Cardiac muscle cell (in vitro differentiated cells and primary cell): Measurements from ENCODE around the gene PAK6. TPM values are rescaled to one million over a fixed set of nuclear protein-coding genes. Genes with fewer than 3 reads are reported as not detected.
A peak's percentile ranks its signal among the peaks of the same experiment; 100 is the strongest.

ENCODE experiments used
- DNase-seq, 2 donors: peaks; one replicate each; pipeline versions ENCODE4 v3.0.0 to v3.0.0-alpha.2; 2010 to 2017; ENCODE audit warnings: low read depth in 1 of 2, low spot score in 1 of 2
- H3K27ac ChIP-seq: fragments of 200-600 bp; sonication (generic); 2 replicates; pipeline ENCODE4 v1.5.1; 2016
- H3K27me3 ChIP-seq: fragments of 200-600 bp; sonication (generic); 2 replicates; pipeline ENCODE4 v1.6.0; 2016; ENCODE audit warnings: control low read depth
- H3K36me3 ChIP-seq: fragments of 200-600 bp; sonication (generic); 2 replicates; pipeline ENCODE4 v1.5.1; 2016; ENCODE audit warnings: control low read depth
- H3K4me1 ChIP-seq: fragments of 200-600 bp; sonication (generic); 2 replicates; pipeline ENCODE4 v1.8.1; 2017; ENCODE audit warnings: low read depth, mild to moderate bottlenecking, mixed run types
- H3K4me3 ChIP-seq: fragments of 200-600 bp; sonication (generic); 2 replicates; pipeline ENCODE4 v1.5.1; 2016; ENCODE audit warnings: mild to moderate bottlenecking
- H3K9me3 ChIP-seq: fragments of 200-600 bp; sonication (generic); 2 replicates; pipeline ENCODE4 v1.5.1; 2017; ENCODE audit warnings: low read depth, mild to moderate bottlenecking, control low read depth
- CTCF ChIP-seq: IDR thresholded peaks from 2 replicates; pipeline ENCODE4 v1.5.1; 2012; ENCODE audit warnings: low read depth, mild to moderate bottlenecking, low read length
- polyA plus RNA-seq: library from polyadenylated mRNA; unstranded; fragments of >200 nt; fragmentation: Nextera tagmentation; extraction: Ambion mirVana; gene quantifications from 2 replicates; pipeline ENCODE4 v1.2.1, GENCODE V29; 2016
- total RNA-seq: library from RNA; depleted of rRNA; stranded (reverse); fragments of >200 nt; gene quantifications from 2 replicates; pipeline ENCODE4 v1.2.3, GENCODE V29; 2016

Gene PAK6
- total and polyA plus RNA-seq, 2 experiments from 2014 or later: 4.2 to 18.7 TPM

DNA sequence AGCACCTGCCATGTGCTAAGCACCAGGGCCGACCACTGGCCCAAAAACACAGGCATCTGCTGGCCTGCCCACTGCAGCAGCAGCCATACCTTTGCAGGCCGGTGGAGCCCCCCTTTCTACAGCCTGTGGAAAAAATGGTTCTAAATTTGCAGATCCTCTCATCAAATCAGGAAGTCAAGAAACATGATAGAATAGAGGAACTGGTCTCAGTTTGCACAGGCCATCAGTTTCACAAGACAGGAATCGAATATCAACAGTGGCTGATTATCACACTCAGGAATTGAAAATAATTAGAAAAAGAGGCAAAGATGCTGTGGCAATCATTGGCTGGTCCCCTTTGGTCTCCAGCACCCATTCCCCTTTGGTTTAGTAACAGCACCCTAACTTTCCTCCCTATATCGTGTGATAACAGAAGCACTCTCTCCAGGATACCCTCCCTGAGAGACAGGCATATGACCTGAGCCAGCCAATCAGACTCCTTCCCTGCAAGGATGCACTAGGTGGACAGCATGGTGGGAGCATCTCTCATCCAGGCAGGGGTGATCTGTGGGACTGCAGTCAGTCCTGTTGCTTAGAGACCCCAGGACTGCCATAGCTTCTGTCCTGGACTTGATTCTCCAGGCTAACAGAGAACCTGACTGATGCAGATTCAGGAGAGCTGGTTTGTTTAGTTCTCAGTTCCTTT, 3.5 kb upstream of the PAK6 start:
- no peak overlapping the region for H3K4me3 ChIP-seq
- H3K27me3 ChIP-seq: no peaks in the 10 kb centered on the region
- peaks cover 17% of the 10 kb centered on the region for H3K4me1 ChIP-seq
- H3K27ac ChIP-seq: no peak overlapping the region
- H3K36me3 ChIP-seq: no peaks in the 10 kb centered on the region
- no peak for TF ChIP-seq CTCF
- no peak for DNase-seq
- no peaks in the 10 kb centered on the region for H3K9me3 ChIP-seq

DNA sequence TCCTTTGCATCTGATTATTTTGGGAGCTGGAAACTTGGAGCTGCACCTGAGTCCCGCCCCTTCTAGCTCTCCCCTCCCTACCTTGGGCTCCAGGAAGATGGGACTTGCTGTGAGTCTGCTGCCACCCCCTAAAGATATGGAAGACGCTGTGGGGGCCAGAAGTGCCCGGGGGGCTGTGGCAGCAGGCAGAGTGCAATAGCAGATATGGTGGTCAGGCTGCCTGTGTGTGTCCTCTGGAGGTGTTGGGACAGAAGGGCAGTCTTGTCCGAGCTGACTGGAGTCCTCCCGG, 485 bp downstream of the PAK6 start:
- Histone ChIP-seq H3K27me3 (no peaks in the 10 kb centered on the region), H3K9me3 (no peaks in the 10 kb centered on the region), H3K4me3 (peak overlapping the region; percentile 15), H3K4me1 (peaks cover 14% of the 10 kb centered on the region), H3K36me3 (no peaks in the 10 kb centered on the region), H3K27ac (no peak overlapping the region)
- no peak for TF ChIP-seq CTCF
- no peak for DNase-seq

- Histone ChIP-seq H3K36me3 (no peaks in the 10 kb centered on the region), H3K4me1 (peaks cover 12% of the 10 kb centered on the region), H3K9me3 (no peaks in the 10 kb centered on the region), H3K27me3 (no peaks in the 10 kb centered on the region), H3K4me3 (no peak overlapping the region), H3K27ac (no peak overlapping the region)
- no peak for TF ChIP-seq CTCF
- DNase-seq: no peak
Observed at GRCh38 chr15:40239693-40240618, 1.1 kb downstream of the PAK6 start.

DNA sequence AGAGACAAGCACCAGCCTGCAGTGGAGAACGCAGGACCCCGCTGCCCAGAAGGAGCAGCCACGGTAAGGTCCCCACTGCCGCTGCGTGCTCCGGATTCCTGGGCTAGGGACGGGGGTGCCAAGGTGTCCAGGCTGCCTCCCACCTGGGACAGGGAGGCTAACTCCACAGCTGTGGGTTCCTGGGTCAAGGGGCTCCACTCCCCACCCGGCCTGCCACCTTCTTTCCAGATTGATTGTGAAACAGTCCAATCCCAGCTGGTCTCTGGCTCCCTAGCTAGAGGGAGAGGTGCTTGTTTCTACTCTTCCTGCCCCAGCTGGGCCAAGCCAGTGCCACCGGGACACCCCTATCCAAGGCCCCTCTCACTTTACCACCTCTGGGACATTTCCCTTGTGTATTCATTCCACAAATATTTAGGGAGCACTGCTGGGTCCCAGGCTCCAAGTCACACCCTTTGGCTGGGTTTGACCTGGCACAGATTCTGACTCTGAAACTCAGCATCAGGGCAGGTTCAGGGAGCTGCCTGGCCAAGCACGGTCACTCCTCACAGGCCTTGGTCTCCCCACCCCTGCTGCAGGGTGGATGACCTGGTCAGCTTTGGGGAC, 1.9 kb downstream of the PAK6 start:
- Histone ChIP-seq H3K36me3 (no peaks in the 10 kb centered on the region), H3K4me3 (no peak overlapping the region), H3K4me1 (peaks cover 16% of the 10 kb centered on the region), H3K27ac (no peak overlapping the region), H3K9me3 (no peaks in the 10 kb centered on the region), H3K27me3 (no peaks in the 10 kb centered on the region)
- DNase-seq: no peak
- TF ChIP-seq CTCF: no peak

DNA sequence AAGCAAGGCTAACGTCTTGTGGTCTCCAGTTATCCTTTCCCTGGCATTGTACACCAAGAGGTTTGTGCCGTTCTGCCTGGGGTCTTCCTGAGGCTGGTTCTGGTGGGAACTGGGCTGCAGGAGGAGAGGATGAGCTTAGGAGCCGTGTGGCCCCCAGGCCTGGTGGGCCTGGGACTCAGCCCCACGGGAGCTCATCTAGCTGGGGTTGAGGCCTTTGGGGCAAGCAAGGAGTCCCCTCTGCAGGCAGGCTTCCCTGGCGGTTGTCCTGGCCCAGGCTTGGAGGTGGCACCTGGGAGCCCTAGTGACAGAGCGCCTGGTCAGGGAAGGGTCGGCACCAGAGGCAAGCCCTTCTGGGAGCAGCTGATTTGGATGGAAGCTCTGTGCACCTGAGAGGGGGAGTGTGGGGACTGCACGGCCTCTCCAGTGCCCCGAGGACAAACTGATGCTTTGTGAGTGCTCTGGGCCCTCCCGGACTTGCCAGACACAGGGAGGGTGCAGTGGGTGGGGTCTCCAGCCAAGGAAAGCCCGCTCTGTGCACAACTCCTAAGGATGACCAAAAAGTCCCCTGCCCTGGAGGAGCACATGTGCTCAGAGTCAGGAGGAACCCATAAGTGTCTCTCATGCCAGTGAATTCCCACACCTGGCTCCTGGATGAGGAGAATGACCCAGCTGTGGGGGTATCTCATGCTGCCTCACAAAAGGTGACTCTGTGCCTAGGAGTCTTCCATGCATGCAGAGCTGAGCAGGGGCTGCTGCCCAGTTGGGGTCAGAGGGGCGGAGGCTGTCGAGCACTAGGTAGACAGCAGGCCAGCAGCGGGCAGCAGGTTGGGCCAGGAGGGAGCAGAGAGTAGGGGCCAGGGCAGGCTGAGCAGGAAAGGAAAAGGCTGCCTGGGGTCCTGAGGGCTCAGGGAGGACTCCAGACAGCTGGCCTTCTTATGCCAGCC, 2.7 kb downstream of the PAK6 start:
- no peak for DNase-seq
- H3K4me3 ChIP-seq: no peak overlapping the region
- no peaks in the 10 kb centered on the region for H3K9me3 ChIP-seq
- H3K27me3 ChIP-seq: no peaks in the 10 kb centered on the region
- no peaks in the 10 kb centered on the region for H3K36me3 ChIP-seq
- peaks cover 16% of the 10 kb centered on the region for H3K4me1 ChIP-seq
- H3K27ac ChIP-seq: no peak overlapping the region
- TF ChIP-seq CTCF: no peak
